Dendritic cell treated with granulocyte-macrophage colony-stimulating factor and Interleukin-4, amounts not matched to agents 40 ng/mL and 50 ng/mL, for 4 days (primary cell): ENCODE data around the gene ANAPC2.

Source experiments
- H3K27ac Mint-ChIP-seq: one replicate; pipeline ENCODE4 v1.8.0; 2022; ENCODE audit warnings: mild to moderate bottlenecking, mixed read lengths
- H3K27me3 Mint-ChIP-seq: one replicate; pipeline ENCODE4 v1.8.0; 2022; ENCODE audit warnings: mild to moderate bottlenecking, mixed read lengths
- H3K36me3 Mint-ChIP-seq: one replicate; pipeline ENCODE4 v1.8.0; 2022; ENCODE audit warnings: low read depth, mixed read lengths
- H3K4me1 Mint-ChIP-seq: one replicate; pipeline ENCODE4 v1.8.0; 2022; ENCODE audit warnings: low read depth, mixed read lengths
- H3K4me3 Mint-ChIP-seq: one replicate; pipeline ENCODE4 v1.8.0; 2022; ENCODE audit warnings: mild to moderate bottlenecking, moderate library complexity, mixed read lengths
- H3K9me3 Mint-ChIP-seq: one replicate; pipeline ENCODE4 v1.8.0; 2022; ENCODE audit warnings: mixed read lengths
- intact Hi-C: fragments of 100-400 bp; cut with micrococcal nuclease; formaldehyde crosslinking; loops from one replicate; pipeline ENCODE4 v1.15.0; 2022

Gene ANAPC2

DNA sequence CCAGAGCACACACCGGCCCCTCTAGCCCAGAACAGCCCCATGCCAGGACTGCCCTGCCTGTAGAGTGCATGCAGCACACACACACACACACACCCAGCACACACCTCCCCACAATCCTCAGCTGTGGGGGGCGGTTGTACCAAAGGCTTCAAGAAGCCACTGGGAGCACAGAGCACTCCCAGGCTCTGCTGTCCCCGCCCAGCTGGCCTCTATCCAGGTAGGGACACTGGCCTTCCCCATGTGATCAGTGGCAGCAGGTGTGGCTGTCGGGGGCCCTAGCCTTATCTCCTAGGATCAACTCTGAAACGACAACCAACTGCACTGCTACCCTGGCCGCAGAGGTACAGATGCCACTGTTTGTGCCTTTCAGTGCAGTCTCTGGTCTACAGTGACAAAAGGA is 2.0 kb downstream of the ANAPC2 start:
- Mint-ChIP-seq H3K27me3 (no peaks in the 10 kb centered on the region), H3K4me3 (no peak overlapping the region), H3K4me1 (peaks cover 55% of the 10 kb centered on the region), H3K27ac (no peak overlapping the region), H3K9me3 (no peaks in the 10 kb centered on the region), H3K36me3 (peaks cover 95% of the 10 kb centered on the region)
- intact Hi-C loops: loop anchor here (5.0 kb wide), 1 partner anchor 36 kb away; the partner anchor contains the start of gene RNF208

DNA sequence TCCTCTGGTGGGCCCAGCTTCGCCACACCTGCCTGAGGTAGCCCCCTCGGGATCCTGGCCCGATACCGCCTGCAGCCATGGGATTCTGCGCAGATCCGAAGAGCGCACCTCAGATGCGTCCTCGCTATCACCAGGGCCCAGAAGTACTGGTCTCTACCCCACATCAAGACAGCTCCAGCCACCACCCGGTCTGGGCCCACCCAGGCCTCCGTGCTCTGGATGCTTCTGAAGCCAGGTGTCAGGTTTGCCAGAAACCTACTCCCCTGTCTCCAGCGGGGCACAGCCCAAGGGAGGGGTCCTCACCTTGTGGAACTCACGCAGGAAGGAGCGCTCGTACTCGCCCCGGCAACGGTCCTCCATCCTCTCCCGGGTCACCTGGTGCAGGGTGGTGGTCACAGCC is 2.4 kb downstream of the ANAPC2 start:
- Mint-ChIP-seq H3K4me1 (peaks cover 50% of the 10 kb centered on the region), H3K9me3 (no peaks in the 10 kb centered on the region), H3K4me3 (no peak overlapping the region), H3K36me3 (peaks cover 95% of the 10 kb centered on the region), H3K27me3 (no peaks in the 10 kb centered on the region), H3K27ac (no peak overlapping the region)
- intact Hi-C loops: loop anchor here (5.0 kb wide), 1 partner anchor 36 kb away; the partner anchor contains the start of gene RNF208

DNA sequence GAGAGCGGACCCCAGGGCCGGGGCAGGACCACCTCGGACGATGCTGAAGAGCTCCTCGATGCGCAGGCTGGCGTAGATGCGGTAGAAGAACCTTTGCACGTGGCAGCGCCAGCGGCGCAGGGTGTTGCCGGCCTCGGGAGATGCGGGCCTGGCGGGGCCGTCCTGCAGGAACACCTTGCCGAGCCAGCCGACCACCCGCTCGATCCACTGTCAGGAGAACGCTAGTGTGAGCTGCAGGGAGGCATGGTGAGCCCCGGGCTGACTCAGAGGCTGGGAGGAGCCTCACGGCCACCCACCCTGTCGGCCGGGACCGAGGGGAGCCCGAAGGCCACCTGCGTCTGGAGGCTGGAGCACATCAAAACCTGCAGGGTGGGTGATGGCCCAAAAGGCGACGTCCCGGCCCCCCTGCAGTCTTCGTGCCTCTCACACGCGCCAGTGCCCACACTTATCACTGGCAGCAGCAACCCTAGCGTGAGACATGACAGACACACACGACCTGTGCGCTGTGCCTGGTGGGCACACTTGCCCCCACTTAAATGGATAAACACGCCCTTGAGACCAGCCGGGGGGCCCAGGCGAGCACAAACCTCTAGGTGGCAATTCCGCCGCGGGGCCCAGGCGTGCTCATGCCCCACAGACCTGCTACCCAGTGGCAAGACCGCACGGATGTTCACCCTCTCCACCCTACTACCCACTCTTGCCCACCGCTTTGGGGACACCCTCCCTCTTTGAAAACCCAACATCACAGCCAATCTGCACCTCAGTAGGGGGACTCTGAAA is 3.3 kb downstream of the ANAPC2 start:
- intact Hi-C loops: loop anchor here (5.0 kb wide), 1 partner anchor 37 kb away; the partner anchor contains the start of gene RNF208
- H3K27me3 Mint-ChIP-seq: no peaks in the 10 kb centered on the region
- H3K36me3 Mint-ChIP-seq: peaks cover 95% of the 10 kb centered on the region
- H3K4me1 Mint-ChIP-seq: peaks cover 42% of the 10 kb centered on the region
- H3K9me3 Mint-ChIP-seq: no peaks in the 10 kb centered on the region
- H3K27ac Mint-ChIP-seq: no peak overlapping the region
- no peak overlapping the region for H3K4me3 Mint-ChIP-seq

DNA sequence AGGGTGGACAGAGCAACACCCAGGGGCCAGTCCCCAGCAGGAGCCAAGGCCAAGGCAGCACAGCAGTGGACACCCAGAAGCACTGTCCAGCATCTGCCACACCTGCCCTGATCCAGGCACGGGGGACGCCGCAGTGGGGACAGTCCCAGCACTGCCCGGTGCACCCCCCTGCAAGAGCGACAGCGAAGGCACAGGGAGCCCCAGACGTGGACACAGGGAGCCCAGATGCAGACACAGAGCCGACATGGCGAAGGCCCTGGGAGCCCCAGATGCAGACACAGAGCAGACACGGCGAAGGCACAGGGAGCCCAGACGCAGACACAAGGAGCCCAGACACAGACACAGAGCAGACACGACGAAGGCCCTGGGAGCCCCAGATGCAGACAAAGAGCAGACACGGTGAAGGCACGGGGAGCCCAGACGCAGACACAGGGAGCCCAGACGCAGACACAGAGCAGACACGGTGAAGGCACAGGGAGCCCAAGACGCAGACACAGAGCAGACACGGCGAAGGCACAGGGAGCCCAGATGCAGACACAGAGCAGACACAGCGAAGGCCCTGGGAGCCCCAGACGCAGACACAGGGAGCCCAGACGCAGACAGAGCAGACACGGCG is 4.3 kb downstream of the ANAPC2 start:
- H3K27me3 Mint-ChIP-seq: no peaks in the 10 kb centered on the region
- peaks cover 32% of the 10 kb centered on the region for H3K4me1 Mint-ChIP-seq
- peaks cover 95% of the 10 kb centered on the region for H3K36me3 Mint-ChIP-seq

DNA sequence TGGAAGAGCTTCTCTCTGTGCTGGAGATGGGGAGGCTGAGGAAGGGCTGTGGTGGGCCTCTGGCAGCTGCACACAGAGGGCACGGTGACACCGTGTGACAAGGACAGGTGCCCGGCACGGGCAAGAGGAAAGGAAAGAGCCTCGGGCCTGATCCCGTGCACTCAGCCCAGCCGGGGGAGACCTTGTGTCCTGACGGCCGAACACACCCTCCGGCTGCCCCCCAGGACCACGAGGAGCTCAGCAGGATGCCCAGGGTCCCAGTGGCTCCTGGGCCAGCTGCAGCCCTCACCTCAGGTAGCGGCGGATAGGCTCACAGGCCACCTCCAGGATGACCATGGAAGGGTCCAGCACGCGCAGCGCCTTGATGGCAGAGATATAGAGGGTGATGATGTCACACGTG is 5.5 kb downstream of the ANAPC2 start:
- Mint-ChIP-seq H3K27me3 (no peaks in the 10 kb centered on the region), H3K4me3 (no peak overlapping the region), H3K27ac (no peak overlapping the region), H3K36me3 (peaks cover 95% of the 10 kb centered on the region), H3K9me3 (no peaks in the 10 kb centered on the region), H3K4me1 (peaks cover 28% of the 10 kb centered on the region)
- intact Hi-C loops: no loop called here

More for the DNA sequence above, 4.3 kb downstream of the ANAPC2 start:
- no peak overlapping the region for H3K27ac Mint-ChIP-seq
- intact Hi-C loops: no loop called here
- H3K9me3 Mint-ChIP-seq: no peaks in the 10 kb centered on the region
- H3K4me3 Mint-ChIP-seq: no peak overlapping the region

DNA sequence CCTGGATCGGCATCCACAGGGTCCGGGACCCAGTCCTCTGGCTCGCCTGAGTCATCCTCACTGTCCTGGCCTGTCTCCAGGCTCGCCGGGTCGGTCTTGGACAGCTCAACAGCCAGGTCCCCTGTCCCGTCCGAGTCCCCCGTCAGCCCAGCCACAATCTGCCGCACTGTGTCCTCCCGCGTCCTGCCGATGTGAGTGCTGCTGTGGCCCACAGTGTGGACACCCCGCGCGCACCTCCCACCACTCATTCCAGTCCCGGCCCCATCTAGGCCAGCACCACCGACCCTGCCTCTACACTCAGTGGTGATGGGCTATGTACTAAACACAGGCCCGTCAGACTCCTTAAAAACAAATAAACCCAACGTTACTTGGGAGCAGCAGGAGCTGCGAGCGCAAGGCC is 6.7 kb downstream of the ANAPC2 start:
- Mint-ChIP-seq H3K27ac (no peak overlapping the region), H3K36me3 (peaks cover 98% of the 10 kb centered on the region), H3K9me3 (no peaks in the 10 kb centered on the region), H3K4me3 (no peak overlapping the region), H3K4me1 (peaks cover 16% of the 10 kb centered on the region), H3K27me3 (no peaks in the 10 kb centered on the region)
- intact Hi-C loops: no loop called here

DNA sequence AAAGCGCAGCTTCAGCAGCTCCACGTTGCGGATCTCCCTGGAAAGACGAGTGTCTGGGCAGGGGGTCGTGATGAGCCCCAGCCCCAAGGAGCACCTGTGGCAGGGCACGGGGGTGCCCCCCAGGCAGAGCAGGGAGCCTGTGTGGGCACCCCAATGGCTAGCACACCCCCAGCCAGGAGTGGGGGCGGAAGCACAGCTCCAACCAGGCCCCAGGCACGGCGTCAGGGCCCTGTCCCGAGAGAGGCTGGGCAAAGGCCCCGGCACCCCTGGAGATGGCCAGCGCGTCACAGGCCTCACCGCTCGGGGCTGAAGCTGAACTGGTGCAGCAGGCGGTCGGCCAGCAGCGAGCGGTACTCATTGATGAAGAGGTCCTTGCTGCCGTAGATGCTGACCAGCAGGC is 7.9 kb downstream of the ANAPC2 start:
- no peak overlapping the region for H3K27ac Mint-ChIP-seq
- H3K27me3 Mint-ChIP-seq: peaks cover 2% of the 10 kb centered on the region
- H3K4me1 Mint-ChIP-seq: peaks cover 7% of the 10 kb centered on the region
- peaks cover 87% of the 10 kb centered on the region for H3K36me3 Mint-ChIP-seq
- no peaks in the 10 kb centered on the region for H3K9me3 Mint-ChIP-seq
- no peak overlapping the region for H3K4me3 Mint-ChIP-seq
- intact Hi-C loops: no loop called here

DNA sequence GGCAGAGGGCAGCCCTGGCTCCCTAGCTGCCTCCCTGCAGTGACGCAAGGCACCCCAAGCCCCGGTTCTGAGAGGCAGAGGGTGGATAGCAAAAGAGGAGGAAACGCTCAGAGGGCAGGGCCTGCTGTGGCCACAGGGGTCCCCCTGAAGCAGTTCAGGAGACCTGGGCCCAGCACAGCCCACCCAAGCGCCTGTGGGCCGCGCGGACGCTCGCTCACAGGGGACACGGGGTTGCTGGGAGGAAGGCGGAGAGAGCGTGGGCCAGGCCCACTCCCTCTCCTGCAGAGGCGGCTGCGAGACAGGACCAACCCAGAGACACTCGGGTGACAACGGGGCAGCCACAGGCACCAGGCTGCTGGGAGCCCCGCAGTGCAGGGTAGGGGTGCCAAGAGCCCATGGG is 8.6 kb downstream of the ANAPC2 start:
- intact Hi-C loops: loop anchor here (10.0 kb wide), 1 partner anchor 55 kb away; no protein-coding TSS in a partner anchor
- Mint-ChIP-seq H3K27ac (no peak overlapping the region), H3K36me3 (peaks cover 79% of the 10 kb centered on the region), H3K4me1 (peaks cover 5% of the 10 kb centered on the region), H3K27me3 (peaks cover 2% of the 10 kb centered on the region), H3K9me3 (no peaks in the 10 kb centered on the region), H3K4me3 (no peak overlapping the region)

DNA sequence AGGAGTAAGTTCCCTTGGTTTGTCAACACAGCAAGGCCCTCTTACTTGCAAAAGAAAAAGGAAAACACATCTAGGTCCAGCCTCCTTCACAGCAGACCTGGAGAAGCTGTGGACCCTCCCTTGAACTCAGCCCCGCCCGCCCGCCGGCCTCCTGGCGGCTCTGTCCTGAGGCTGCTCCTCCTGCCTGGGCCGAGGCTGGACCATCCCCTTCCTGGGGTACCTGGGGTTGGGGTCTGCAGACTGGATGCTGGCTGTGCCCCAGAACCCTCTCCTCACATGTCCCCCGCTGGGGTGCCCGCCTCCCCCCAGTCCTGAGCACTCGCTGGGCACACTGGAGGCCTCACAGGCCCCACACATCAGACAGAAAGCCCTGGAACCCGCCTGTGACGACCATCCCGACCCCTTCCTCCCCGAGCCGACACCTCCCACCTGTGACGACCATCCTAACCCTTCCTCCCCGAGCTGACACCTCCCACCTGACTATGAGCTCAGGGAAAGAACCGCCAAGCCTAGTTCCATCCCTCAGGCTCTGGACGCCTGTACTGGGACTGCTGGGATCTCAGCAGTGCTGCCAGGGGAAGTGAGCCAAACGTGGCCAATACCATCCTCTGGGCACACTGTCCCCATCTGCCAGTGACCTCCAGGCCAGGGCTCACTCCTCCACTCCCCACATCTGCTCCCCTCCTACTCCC is 9.3 kb downstream of the ANAPC2 start:
- Mint-ChIP-seq H3K9me3 (no peaks in the 10 kb centered on the region), H3K4me1 (no peaks in the 10 kb centered on the region), H3K4me3 (no peak overlapping the region), H3K27me3 (peaks cover 2% of the 10 kb centered on the region), H3K36me3 (peaks cover 73% of the 10 kb centered on the region), H3K27ac (no peak overlapping the region)
- intact Hi-C loops: loop anchor here (10.0 kb wide), 1 partner anchor 54 kb away; no protein-coding TSS in a partner anchor

DNA sequence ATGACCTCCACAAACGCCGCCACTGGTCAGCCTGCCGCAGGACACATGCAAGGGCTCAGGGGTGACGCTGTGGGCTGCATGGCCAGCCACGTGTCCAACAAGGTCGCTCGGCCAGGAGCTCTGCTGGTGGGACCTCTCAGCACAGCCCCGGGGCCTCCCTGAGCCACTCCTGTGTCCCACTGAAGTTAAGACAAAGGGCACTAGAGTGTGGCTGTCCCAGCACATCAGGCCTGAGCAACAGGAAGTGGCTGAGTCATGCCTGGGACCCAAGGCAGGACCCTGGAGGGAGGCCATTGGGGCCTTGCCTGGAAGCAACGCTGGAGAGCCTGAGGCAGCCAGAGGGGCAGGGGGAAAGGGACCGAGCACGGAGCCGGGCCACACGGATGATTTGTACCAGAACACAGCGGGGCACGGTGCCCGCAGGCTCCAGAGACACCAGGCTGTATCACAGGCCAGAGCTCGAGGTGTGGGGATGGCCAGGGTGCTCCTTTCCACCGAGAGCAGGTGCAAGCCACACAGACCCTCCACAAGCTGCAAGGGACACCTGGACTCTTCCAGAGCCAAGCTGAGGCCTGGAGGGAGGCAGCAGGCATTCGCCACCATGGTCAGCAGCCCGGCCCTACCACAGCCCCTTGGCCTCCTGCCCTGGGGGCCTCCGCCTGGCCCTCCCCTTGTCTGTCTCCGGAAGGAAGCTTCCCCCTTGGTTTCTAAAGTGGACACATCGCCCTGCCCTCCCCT is 10.0 kb downstream of the ANAPC2 start:
- Mint-ChIP-seq H3K36me3 (peaks cover 65% of the 10 kb centered on the region), H3K27ac (no peak overlapping the region), H3K4me1 (peaks cover 4% of the 10 kb centered on the region), H3K4me3 (no peak overlapping the region), H3K27me3 (peaks cover 7% of the 10 kb centered on the region), H3K9me3 (no peaks in the 10 kb centered on the region)
- intact Hi-C loops: loop anchor here (10.0 kb wide), 1 partner anchor 54 kb away; no protein-coding TSS in a partner anchor

DNA sequence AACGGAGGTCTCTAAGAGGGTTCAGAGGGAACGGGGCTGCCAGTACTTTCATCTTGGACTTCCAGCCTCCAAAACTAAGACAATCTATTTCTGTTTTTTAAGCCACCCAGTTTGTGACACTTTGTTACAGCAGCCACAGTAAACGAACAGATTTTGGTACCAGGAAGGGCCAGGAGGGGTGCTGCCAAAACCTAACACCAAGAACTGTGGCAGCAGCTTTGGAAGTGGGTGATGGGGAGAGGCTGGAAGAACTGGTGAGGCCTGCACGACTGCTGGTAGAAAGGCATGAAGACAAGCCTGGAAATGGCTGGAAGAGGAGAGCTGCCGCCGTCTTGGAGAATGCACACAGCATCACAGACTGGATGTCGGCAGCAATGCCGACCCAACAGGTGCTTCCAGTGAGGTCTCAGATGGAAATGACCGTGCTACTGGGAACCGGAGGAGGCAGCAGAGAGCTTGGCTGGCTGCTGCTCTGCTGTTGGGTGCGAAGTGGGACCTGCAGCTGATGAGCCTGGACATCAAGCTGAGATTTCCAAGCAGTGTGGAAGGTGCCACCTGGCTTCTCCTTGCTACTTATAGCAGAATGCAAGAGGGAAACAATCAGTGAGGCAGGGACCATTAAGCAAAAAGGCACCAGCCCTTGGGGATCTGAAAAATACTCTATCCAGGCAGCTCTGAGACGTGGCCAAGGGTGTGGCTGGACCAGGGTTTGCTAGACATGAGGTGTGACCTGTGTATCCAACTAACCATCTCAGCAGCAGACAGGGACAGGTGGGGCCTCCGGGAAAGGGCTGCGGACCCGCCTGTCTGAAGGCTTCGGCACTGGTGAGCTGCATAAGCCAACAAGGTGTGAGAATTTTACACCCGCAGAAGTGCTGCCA is 11.8 kb downstream of the ANAPC2 start:
- Mint-ChIP-seq H3K9me3 (no peaks in the 10 kb centered on the region), H3K4me1 (peaks cover 8% of the 10 kb centered on the region), H3K36me3 (peaks cover 47% of the 10 kb centered on the region), H3K27me3 (peaks cover 24% of the 10 kb centered on the region), H3K4me3 (no peak overlapping the region), H3K27ac (no peak overlapping the region)
- intact Hi-C loops: loop anchor here (10.0 kb wide), 1 partner anchor 52 kb away; no protein-coding TSS in a partner anchor

DNA sequence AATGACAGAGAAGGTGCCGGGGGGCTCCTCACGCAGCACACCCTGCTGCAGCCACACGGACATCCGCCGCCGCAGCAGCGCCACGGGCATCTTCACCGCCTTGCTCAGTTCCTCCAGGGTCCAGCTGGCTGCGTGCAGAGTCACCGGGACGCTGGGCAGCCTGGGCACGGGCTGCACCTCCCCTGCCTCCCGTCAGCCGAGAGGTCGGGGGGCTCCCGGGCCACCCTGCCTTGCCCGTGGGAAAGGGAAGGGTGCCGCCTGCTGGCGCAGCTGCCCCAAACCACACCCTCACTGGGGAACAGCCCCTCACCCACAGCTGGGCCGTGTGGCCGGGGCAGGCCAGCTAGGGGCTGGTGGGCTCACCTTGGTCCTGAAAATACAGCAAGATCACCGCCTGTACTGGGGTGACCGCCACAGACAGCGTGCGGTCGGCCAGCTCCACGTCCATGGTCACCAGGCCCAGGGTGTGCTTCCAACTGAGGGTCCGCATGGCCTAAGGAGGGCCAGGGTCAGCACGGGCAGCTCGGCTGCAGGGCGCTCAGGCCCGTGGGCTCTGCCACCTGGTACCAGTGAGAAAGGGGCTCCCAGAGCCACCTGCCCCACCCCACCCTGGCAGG is 12.9 kb downstream of the ANAPC2 start:
- Mint-ChIP-seq H3K27ac (no peak overlapping the region), H3K9me3 (no peaks in the 10 kb centered on the region), H3K36me3 (peaks cover 36% of the 10 kb centered on the region), H3K27me3 (peaks cover 35% of the 10 kb centered on the region), H3K4me1 (peaks cover 8% of the 10 kb centered on the region), H3K4me3 (no peak overlapping the region)
- intact Hi-C loops: loop anchor here (10.0 kb wide), 1 partner anchor 51 kb away; no protein-coding TSS in a partner anchor
